ENCODE results near the gene ART3.

ART3 gene

DNA sequence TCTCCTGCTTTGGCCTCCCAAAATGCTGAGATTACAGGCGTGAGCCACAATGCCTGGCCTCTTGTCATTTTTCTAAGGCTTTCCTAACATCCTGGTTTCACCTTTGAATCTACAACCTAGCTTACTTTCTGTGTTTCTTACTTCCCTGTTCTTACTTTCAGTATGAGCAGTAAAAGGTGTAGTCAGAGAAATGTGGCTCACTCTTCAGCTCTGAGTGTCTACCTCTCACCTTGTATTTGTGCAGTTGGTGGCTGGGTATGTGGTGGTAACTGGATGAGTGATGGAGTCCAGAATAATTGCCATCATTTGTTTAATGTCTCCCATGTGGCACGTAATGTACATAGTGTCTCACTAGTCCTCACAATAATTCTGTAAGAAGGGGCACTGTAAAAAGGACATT, 19.5 kb upstream of the ART3 start:
- Histone ChIP-seq H3K4me1 (ENCODE audit: control insufficient read depth, insufficient read depth, low read length) (peaks cover 15% of the 10 kb centered on the region), H3K4me3 (ENCODE audit: low read length) (no peak overlapping the region), H3K9ac (ENCODE audit: low read length) (no peak overlapping the region), H3K9me3 (ENCODE audit: control insufficient read depth, low read length) (no peaks in the 10 kb centered on the region), H3K36me3 (ENCODE audit: control insufficient read depth, insufficient read depth, low read length) (no peaks in the 10 kb centered on the region), H3K27me3 (ENCODE audit: control insufficient read depth, insufficient read depth, low read length) (no peaks in the 10 kb centered on the region)

DNA sequence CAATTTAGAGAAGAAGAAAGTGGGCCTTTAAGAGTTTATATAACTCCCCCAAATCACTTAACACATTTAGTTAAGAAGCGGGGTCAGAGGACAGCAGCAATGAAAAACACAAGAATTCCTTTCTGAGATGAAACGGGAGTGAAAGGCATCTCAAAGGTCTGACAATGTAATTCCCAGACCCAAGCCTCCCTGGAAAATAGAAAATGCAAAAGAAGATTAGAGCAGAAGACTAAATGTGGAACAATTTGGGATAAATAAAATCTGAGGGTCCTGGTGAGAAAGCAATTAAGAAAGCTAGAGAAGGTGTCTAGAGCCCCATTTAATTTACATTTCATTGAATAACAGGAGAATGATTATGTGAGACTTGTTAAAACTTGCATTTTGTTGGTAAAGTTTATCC, 19.1 kb upstream of the ART3 start:
- Histone ChIP-seq H3K9me3 (ENCODE audit: control insufficient read depth, low read length) (no peaks in the 10 kb centered on the region), H3K4me3 (ENCODE audit: low read length) (no peak overlapping the region), H3K36me3 (ENCODE audit: control insufficient read depth, insufficient read depth, low read length) (no peaks in the 10 kb centered on the region), H3K27me3 (ENCODE audit: control insufficient read depth, insufficient read depth, low read length) (no peaks in the 10 kb centered on the region), H3K4me1 (ENCODE audit: control insufficient read depth, insufficient read depth, low read length) (peaks cover 15% of the 10 kb centered on the region), H3K9ac (ENCODE audit: low read length) (no peak overlapping the region)

DNA sequence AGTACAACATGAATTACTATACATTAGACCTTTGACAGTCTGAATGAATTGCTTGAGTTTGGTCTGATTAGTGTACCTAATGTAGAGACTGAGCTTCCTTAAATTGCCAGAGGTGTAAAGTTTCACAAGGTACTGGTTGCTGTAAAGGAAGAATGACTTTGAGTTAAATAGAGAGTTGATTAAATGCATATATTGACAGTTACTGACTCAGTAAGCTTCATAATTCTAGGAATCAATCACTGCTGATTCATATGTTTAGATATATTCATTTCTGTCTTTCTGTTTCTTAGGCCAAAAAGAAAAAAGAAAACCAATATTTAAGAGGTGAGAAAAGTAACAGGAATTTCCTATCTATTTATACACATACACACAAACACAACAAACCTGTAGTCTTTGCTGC, 16.2 kb upstream of the ART3 start:
- no peaks in the 10 kb centered on the region for H3K36me3 ChIP-seq (ENCODE audit: control insufficient read depth, insufficient read depth, low read length)
- H3K4me1 ChIP-seq (ENCODE audit: control insufficient read depth, insufficient read depth, low read length): peaks cover 15% of the 10 kb centered on the region
- no peaks in the 10 kb centered on the region for H3K9me3 ChIP-seq (ENCODE audit: control insufficient read depth, low read length)
- H3K4me3 ChIP-seq (ENCODE audit: low read length): no peak overlapping the region
- H3K9ac ChIP-seq (ENCODE audit: low read length): no peak overlapping the region
- no peaks in the 10 kb centered on the region for H3K27me3 ChIP-seq (ENCODE audit: control insufficient read depth, insufficient read depth, low read length)

DNA sequence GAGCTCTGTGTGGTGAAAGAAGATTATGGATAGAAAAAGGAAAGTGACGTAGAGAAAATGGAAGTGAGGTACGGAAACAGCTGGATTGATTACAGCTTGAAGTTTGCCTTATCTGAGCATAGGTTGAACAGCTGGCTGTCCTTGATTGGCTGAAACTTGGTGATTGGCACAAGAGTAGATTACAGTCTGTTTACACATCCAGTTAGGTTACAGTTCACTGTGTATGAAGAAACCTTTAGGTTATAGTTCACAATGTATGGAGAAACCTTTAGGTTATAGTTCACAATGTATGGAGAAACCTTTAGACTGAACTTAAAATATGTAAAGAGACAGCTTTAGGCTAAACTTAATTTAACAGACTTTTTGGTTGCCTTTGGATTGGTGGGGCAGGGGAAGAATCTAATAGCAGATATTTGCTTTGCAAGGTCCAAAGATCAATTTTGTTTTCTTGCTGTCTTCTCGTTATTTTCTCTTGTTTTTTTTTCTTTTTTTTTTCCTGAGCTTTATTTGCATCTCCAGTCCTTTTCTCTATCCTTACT, 15.6 kb upstream of the ART3 start:
- Histone ChIP-seq H3K4me1 (ENCODE audit: control insufficient read depth, insufficient read depth, low read length) (peaks cover 15% of the 10 kb centered on the region), H3K9me3 (ENCODE audit: control insufficient read depth, low read length) (no peaks in the 10 kb centered on the region), H3K4me3 (ENCODE audit: low read length) (no peak overlapping the region), H3K9ac (ENCODE audit: low read length) (no peak overlapping the region), H3K36me3 (ENCODE audit: control insufficient read depth, insufficient read depth, low read length) (no peaks in the 10 kb centered on the region), H3K27me3 (ENCODE audit: control insufficient read depth, insufficient read depth, low read length) (no peaks in the 10 kb centered on the region)

DNA sequence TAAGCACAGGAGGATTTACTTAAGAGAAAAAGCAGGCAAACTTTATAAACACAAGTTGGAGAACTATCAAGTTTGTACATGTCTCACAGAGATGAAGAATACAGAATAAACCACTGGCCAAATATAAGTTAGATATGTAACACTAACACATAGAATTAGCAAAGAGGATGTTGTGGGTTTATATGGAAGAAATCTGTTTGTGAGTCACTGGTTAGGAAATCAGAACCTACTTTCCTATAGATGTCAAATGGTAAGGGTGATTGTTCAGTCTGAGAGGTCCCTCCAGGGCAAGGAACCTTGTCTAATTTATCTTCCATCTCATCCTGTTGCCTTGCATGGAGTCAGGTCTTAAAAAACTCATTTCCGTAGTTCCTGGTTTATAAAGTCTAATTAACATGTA, 14.8 kb upstream of the ART3 start:
- Histone ChIP-seq H3K9ac (ENCODE audit: low read length) (no peak overlapping the region), H3K4me1 (ENCODE audit: control insufficient read depth, insufficient read depth, low read length) (peaks cover 11% of the 10 kb centered on the region), H3K36me3 (ENCODE audit: control insufficient read depth, insufficient read depth, low read length) (no peaks in the 10 kb centered on the region), H3K9me3 (ENCODE audit: control insufficient read depth, low read length) (no peaks in the 10 kb centered on the region), H3K27me3 (ENCODE audit: control insufficient read depth, insufficient read depth, low read length) (no peaks in the 10 kb centered on the region), H3K4me3 (ENCODE audit: low read length) (no peak overlapping the region)

DNA sequence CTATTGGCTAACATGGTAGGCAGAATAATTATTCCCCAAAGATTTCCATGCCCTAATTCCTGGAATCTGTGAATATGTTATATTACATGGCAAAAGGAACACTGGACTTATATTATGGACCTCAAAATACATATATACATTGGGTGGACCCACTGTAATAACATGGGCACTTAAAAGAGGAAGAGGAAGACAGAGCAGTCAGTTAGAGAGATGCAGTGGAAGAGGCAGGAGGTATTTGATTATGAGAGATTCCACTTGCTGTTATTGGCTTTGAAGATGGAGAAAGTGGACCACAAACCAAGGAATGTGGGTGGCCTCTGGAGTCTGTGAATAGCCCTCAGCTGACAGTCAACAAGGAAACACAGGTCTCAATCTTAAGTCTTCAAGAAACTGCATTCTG, 14.0 kb upstream of the ART3 start:
- Histone ChIP-seq H3K36me3 (ENCODE audit: control insufficient read depth, insufficient read depth, low read length) (no peaks in the 10 kb centered on the region), H3K9ac (ENCODE audit: low read length) (no peak overlapping the region), H3K4me1 (ENCODE audit: control insufficient read depth, insufficient read depth, low read length) (peaks cover 7% of the 10 kb centered on the region), H3K9me3 (ENCODE audit: control insufficient read depth, low read length) (no peaks in the 10 kb centered on the region), H3K4me3 (ENCODE audit: low read length) (no peak overlapping the region), H3K27me3 (ENCODE audit: control insufficient read depth, insufficient read depth, low read length) (no peaks in the 10 kb centered on the region)

DNA sequence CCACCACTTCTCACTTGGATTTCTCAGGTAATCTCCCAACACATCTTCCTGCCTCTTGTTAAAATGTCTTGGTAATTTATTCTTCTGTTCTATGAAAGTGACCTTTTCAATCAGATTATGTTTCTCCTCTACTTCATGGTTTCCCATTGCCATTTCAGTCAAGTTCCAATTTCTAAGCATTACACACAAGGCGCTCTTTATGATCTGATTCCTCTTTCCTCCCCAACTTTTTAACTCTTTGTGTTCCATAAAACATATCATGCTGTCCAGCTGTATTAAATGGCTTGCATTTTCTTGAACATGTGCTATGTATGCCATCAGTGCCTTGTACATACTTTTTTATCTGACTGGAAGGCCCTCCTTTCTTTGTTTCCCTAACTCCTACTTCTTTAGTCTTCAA, 13.1 kb upstream of the ART3 start:
- no peaks in the 10 kb centered on the region for H3K9me3 ChIP-seq (ENCODE audit: control insufficient read depth, low read length)
- no peaks in the 10 kb centered on the region for H3K27me3 ChIP-seq (ENCODE audit: control insufficient read depth, insufficient read depth, low read length)
- no peaks in the 10 kb centered on the region for H3K36me3 ChIP-seq (ENCODE audit: control insufficient read depth, insufficient read depth, low read length)
- no peak overlapping the region for H3K9ac ChIP-seq (ENCODE audit: low read length)
- peaks cover 7% of the 10 kb centered on the region for H3K4me1 ChIP-seq (ENCODE audit: control insufficient read depth, insufficient read depth, low read length)
- H3K4me3 ChIP-seq (ENCODE audit: low read length): no peak overlapping the region

DNA sequence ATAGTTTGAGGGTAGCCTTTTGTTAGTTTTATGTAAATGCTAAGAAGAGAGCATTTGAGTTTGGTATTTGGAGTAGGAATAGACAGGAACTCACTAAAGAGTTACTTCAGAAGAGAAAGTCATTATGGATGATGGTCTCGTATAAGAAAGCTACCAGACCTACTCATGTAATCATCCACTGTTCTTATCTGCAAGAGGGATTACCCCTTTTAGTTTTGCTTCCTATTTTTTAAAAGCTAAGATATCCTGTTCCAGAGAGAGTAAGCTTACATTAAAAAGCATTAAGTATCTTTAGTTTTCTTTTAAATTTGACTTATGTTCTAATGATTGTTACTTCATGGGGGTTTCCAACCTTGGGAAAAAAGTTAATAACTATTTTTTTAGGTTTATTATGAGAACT, 12.5 kb upstream of the ART3 start:
- Histone ChIP-seq H3K4me3 (ENCODE audit: low read length) (no peak overlapping the region), H3K4me1 (ENCODE audit: control insufficient read depth, insufficient read depth, low read length) (peaks cover 7% of the 10 kb centered on the region), H3K27me3 (ENCODE audit: control insufficient read depth, insufficient read depth, low read length) (no peaks in the 10 kb centered on the region), H3K9me3 (ENCODE audit: control insufficient read depth, low read length) (no peaks in the 10 kb centered on the region), H3K36me3 (ENCODE audit: control insufficient read depth, insufficient read depth, low read length) (no peaks in the 10 kb centered on the region), H3K9ac (ENCODE audit: low read length) (no peak overlapping the region)

DNA sequence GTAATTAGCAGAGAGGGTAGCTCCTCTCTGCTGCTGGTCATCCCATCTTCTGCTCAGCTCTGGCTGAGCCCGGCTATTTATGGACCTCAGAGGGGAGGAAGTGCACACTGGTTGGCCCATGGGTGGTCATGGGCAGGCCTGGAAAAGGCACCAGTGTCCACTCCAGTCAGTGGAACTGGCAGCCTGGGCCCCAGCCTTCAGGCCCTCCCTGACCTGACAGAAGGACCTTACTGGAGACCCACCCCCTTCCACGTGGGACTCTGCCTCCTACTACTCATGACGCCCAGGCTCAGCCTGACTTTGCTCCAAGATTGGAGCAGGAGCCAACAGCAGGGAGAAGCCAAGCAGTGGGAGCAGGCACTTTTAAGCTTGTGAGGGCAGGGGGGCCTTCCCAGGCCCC, 8.0 kb upstream of the ART3 start:
- H3K36me3 ChIP-seq (ENCODE audit: control insufficient read depth, insufficient read depth, low read length): no peaks in the 10 kb centered on the region
- H3K9ac ChIP-seq (ENCODE audit: low read length): no peak overlapping the region
- H3K27me3 ChIP-seq (ENCODE audit: control insufficient read depth, insufficient read depth, low read length): no peaks in the 10 kb centered on the region
- no peak overlapping the region for H3K4me3 ChIP-seq (ENCODE audit: low read length)
- H3K9me3 ChIP-seq (ENCODE audit: control insufficient read depth, low read length): no peaks in the 10 kb centered on the region
- no peaks in the 10 kb centered on the region for H3K4me1 ChIP-seq (ENCODE audit: control insufficient read depth, insufficient read depth, low read length)

DNA sequence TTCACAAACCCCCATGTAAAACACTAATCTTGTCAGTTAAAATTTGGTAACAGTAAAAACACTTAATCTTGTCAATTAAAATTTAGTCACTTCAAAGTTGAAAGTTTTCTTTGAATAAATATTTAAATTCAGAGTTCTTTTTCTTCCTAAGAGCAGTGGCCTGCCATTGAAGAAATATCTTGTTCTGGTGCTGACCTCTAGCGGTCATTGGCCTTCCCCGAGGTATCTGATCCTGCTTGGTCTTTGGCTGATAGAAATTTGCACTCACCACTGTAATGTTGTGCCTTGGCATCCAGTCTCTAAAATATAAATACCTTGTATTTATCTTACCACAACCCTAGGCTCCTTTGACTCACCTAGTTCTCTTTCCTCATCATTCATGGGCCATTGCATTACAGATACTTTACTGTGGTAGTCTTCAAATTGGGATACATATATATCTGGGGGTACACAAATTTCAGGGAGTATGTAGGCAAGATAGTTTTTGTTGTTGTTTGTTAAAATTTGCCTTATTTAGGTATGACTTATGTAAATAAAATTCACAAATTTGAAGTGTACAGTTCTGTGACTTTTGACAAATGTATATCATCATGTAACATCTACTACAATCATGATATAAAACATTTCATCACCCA, 6.7 kb upstream of the ART3 start:
- no peak overlapping the region for H3K9ac ChIP-seq (ENCODE audit: low read length)
- H3K27me3 ChIP-seq (ENCODE audit: control insufficient read depth, insufficient read depth, low read length): no peaks in the 10 kb centered on the region
- no peak overlapping the region for H3K4me3 ChIP-seq (ENCODE audit: low read length)
- no peaks in the 10 kb centered on the region for H3K9me3 ChIP-seq (ENCODE audit: control insufficient read depth, low read length)
- H3K36me3 ChIP-seq (ENCODE audit: control insufficient read depth, insufficient read depth, low read length): no peaks in the 10 kb centered on the region
- H3K4me1 ChIP-seq (ENCODE audit: control insufficient read depth, insufficient read depth, low read length): no peaks in the 10 kb centered on the region

DNA sequence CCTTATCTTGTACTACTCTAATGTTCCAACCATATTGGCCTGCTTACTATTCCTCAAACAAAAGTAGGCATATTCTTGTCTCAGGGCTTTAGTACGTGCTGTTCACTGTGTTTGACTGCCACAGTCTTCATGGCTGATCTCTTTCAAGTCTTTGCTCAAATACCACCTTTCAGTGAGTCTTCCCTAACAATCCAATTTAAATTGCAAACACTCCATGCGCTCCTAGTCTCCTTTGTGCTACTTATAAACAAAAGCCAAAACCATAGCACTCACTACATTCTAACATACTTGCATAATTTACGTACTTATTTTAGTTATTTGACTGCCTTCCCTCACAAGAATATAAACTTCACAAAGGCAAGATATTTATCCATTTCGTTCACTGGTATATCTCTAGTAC, 1.7 kb upstream of the ART3 start:
- H3K9ac ChIP-seq (ENCODE audit: low read length): no peak overlapping the region

DNA sequence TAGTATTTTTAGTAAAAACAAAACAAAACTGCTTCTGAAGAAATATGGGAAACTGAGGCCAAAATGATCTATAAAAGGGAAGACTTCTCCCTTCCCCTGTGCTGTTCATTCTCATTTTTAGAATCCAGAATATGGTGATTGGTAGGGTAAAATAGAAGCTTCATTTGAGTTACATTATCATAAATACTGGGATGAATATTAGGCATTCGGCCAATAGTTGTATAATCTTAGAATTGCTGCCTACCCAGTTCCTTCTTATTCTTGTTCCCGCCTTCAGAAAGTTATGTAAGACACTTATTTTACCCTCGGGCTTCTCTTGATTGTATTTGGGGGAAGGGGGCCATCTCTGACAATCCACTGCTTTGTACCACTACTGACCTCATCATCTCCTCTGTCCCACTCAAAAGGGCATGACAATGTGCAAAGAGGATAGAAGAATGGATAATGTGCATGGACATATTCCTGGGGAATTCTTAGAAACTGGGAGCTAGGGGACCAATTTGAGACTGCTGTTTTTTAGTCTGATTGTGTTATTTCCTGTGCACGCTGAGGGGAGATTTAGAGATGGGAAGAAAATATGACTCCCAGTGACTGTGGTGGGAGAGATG, 588 bp downstream of the ART3 start:
- Histone ChIP-seq H3K9me3 (ENCODE audit: control insufficient read depth, low read length) (no peaks in the 10 kb centered on the region), H3K4me1 (ENCODE audit: control insufficient read depth, insufficient read depth, low read length) (no peaks in the 10 kb centered on the region), H3K27me3 (ENCODE audit: control insufficient read depth, insufficient read depth, low read length) (no peaks in the 10 kb centered on the region), H3K9ac (ENCODE audit: low read length) (no peak overlapping the region), H3K36me3 (ENCODE audit: control insufficient read depth, insufficient read depth, low read length) (no peaks in the 10 kb centered on the region), H3K4me3 (ENCODE audit: low read length) (no peak overlapping the region)

More for the DNA sequence above, 1.7 kb upstream of the ART3 start:
- Histone ChIP-seq H3K9me3 (ENCODE audit: control insufficient read depth, low read length) (no peaks in the 10 kb centered on the region), H3K4me3 (ENCODE audit: low read length) (no peak overlapping the region), H3K4me1 (ENCODE audit: control insufficient read depth, insufficient read depth, low read length) (no peaks in the 10 kb centered on the region), H3K27me3 (ENCODE audit: control insufficient read depth, insufficient read depth, low read length) (no peaks in the 10 kb centered on the region), H3K36me3 (ENCODE audit: control insufficient read depth, insufficient read depth, low read length) (no peaks in the 10 kb centered on the region)
